CD14-positive monocyte (primary cell): ENCODE measurements around the gene ITGB2. TPM values are rescaled to one million over a fixed set of nuclear protein-coding genes. Genes with fewer than 3 reads are reported as not detected.

ENCODE experiments used
- DNase-seq, 3 donors: peaks; one replicate each; pipeline ENCODE4 v3.0.0-alpha.2; 2011 to 2022
- H2AFZ ChIP-seq: 2 replicates; pipeline ENCODE4 v1.6.0; 2012; ENCODE audit warnings: mild to moderate bottlenecking, low read depth, low read length, inconsistent platforms; ENCODE audit not compliant: insufficient read depth, poor library complexity, severe bottlenecking
- H3K27ac ChIP-seq, 2 donors: 1 replicate in 1 of 2; 2 replicates in 1 of 2; pipeline ENCODE4 v1.5.1; 2012 to 2013; ENCODE audit warnings: low read length in 2 of 2, control low read depth in 1 of 2, inconsistent platforms in 1 of 2, low read depth in 1 of 2, mild to moderate bottlenecking in 1 of 2
- H3K27me3 ChIP-seq, 2 donors: one replicate each; pipeline versions ENCODE4 v1.6.0 to v1.6.1; 2011 to 2013; ENCODE audit warnings: low read length in 2 of 2; ENCODE audit not compliant: control insufficient read depth in 2 of 2, insufficient read depth in 2 of 2
- H3K36me3 ChIP-seq, 2 donors: replicated peaks in 1 of 2; 1 replicate in 1 of 2; 2 replicates in 1 of 2; pipeline versions ENCODE4 v1.5.1 to v1.6.1; 2012 to 2013; ENCODE audit warnings: low read length in 2 of 2, control low read depth in 1 of 2, inconsistent platforms in 1 of 2, mild to moderate bottlenecking in 1 of 2; ENCODE audit not compliant: insufficient read depth in 2 of 2, control insufficient read depth in 1 of 2
- H3K4me1 ChIP-seq, 2 donors: 1 replicate in 1 of 2; 2 replicates in 1 of 2; pipeline versions ENCODE4 v1.5.1 to v1.6.1; 2012 to 2013; ENCODE audit warnings: low read length in 2 of 2, control low read depth in 1 of 2, inconsistent platforms in 1 of 2, mild to moderate bottlenecking in 1 of 2, moderate library complexity in 1 of 2; ENCODE audit not compliant: insufficient read depth in 2 of 2, control insufficient read depth in 1 of 2
- H3K4me2 ChIP-seq: replicated peaks from 2 replicates; pipeline ENCODE3; 2012; ENCODE audit warnings: low read length, moderate library complexity, mild to moderate bottlenecking; ENCODE audit not compliant: poor library complexity, severe bottlenecking; ENCODE audit errors: extremely low read depth
- H3K4me3 ChIP-seq, 3 experiments: fragments of 200-600 bp in 1 of 3; sonication (generic) in 1 of 3; replicated peaks in 1 of 3; 1 replicate in 2 of 3; 2 replicates in 1 of 3; pipeline ENCODE4 v1.5.1; 2011 to 2013; ENCODE audit warnings: low read length in 3 of 3, mild to moderate bottlenecking in 3 of 3, control low read depth in 2 of 3, low read depth in 2 of 3, inconsistent platforms in 1 of 3, moderate library complexity in 1 of 3
- H3K79me2 ChIP-seq: 2 replicates; pipeline ENCODE4 v1.6.0; 2012; ENCODE audit warnings: mild to moderate bottlenecking, control low read depth, inconsistent platforms, low read length, moderate library complexity; ENCODE audit not compliant: insufficient read depth
- H3K9ac ChIP-seq: 2 replicates; pipeline ENCODE4 v1.6.0; 2017; ENCODE audit warnings: low read length, mild to moderate bottlenecking; ENCODE audit not compliant: insufficient read depth, poor library complexity, severe bottlenecking
- H3K9me3 ChIP-seq, 2 donors: replicated peaks in 1 of 2; 1 replicate in 1 of 2; 2 replicates in 1 of 2; pipeline versions ENCODE4 v1.5.1 to v1.6.1; 2012 to 2013; ENCODE audit warnings: low read length in 2 of 2, control low read depth in 1 of 2; ENCODE audit not compliant: control insufficient read depth in 1 of 2, insufficient read depth in 1 of 2
- H4K20me1 ChIP-seq: 2 replicates; pipeline ENCODE4 v1.6.0; 2012; ENCODE audit warnings: mild to moderate bottlenecking, low read length, control low read depth, moderate library complexity; ENCODE audit not compliant: insufficient read depth
- H3K27ac Mint-ChIP-seq, 7 donors: one replicate each; pipeline ENCODE4 v1.8.0; 2020; ENCODE audit warnings: mild to moderate bottlenecking in 7 of 7, mixed read lengths in 7 of 7, moderate library complexity in 6 of 7, inconsistent platforms in 2 of 7
- H3K27me3 Mint-ChIP-seq, 3 donors: one replicate each; pipeline ENCODE4 v1.8.0; 2021 to 2022; ENCODE audit warnings: low read depth in 3 of 3, mild to moderate bottlenecking in 3 of 3, mixed read lengths in 3 of 3, moderate library complexity in 3 of 3, inconsistent platforms in 1 of 3
- H3K36me3 Mint-ChIP-seq, 2 donors: one replicate each; pipeline ENCODE4 v1.8.0; 2020; ENCODE audit warnings: mixed read lengths in 2 of 2, inconsistent platforms in 1 of 2, mild to moderate bottlenecking in 1 of 2
- H3K4me1 Mint-ChIP-seq: one replicate; pipeline ENCODE4 v1.8.0; 2020; ENCODE audit warnings: mild to moderate bottlenecking, mixed read lengths
- H3K4me3 Mint-ChIP-seq, 2 donors: one replicate each; pipeline ENCODE4 v1.8.0; 2020; ENCODE audit warnings: mild to moderate bottlenecking in 2 of 2, mixed read lengths in 2 of 2, moderate library complexity in 1 of 2
- H3K9me3 Mint-ChIP-seq, 7 donors: one replicate each; pipeline ENCODE4 v1.8.0; 2020 to 2022; ENCODE audit warnings: mixed read lengths in 7 of 7, mild to moderate bottlenecking in 6 of 7, moderate library complexity in 6 of 7, inconsistent platforms in 2 of 7
- CTCF ChIP-seq: fragments of 200-600 bp; IDR thresholded peaks from one replicate; pipeline ENCODE4 v1.8.0; 2022; ENCODE audit warnings: antibody characterized with exemption, mild to moderate bottlenecking
- WGBS: methylation state at CpG from one replicate; pipeline ENCODE4 v1.1.5; 2013; ENCODE audit warnings: missing lambda C conversion rate; ENCODE audit not compliant: insufficient coverage; 5-methylcytosine and 5-hydroxymethylcytosine counted together
- intact Hi-C, 2 donors: fragments of 100-400 bp; cut with micrococcal nuclease; formaldehyde crosslinking; loops; one replicate each; pipeline versions ENCODE4 v1.15.0 to v1.15.1; 2023
- polyA plus RNA-seq, 3 donors: library from polyadenylated mRNA; depleted of rRNA in 1 of 3; unstranded in 2 of 3; stranded (reverse) in 1 of 3; fragments of 300-500 nt in 2 of 3; fragments of >200 nt in 1 of 3; fragmentation: Illumina TruSeq in 2 of 3; gene quantifications; 1 replicate in 2 of 3; 2 replicates in 1 of 3; pipeline ENCODE4 v1.2.3, GENCODE V29; 2012 to 2021

The ITGB2 gene
- polyA plus RNA-seq, 3 donors, result 1,470 to 1,628 (median 1,602) TPM

- Histone ChIP-seq H3K9ac (no peak overlapping the region), H3K27me3 (no peaks in the 10 kb centered on the region), H3K27ac (no peak overlapping the region), H4K20me1 (peaks cover 5% of the 10 kb centered on the region), H3K4me3 (no peak overlapping the region), H3K9me3 (no peaks in the 10 kb centered on the region), H3K4me1 (no peaks in the 10 kb centered on the region), H2AFZ (no peak overlapping the region), H3K79me2 (peaks cover 3% of the 10 kb centered on the region), H3K36me3 (peaks cover 57 to 83% of the 10 kb centered on the region in 2 donors), H3K4me2 (no peak overlapping the region)
- H3K27ac Mint-ChIP-seq, result peak overlapping the region in 2 of 7 donors; percentile 10 to 67
- intact Hi-C loops, result no loop called here
- no peaks in the 10 kb centered on the region for H3K4me1 Mint-ChIP-seq
- DNase-seq, result no peak
- no peaks in the 10 kb centered on the region for H3K9me3 Mint-ChIP-seq
- no peaks in the 10 kb centered on the region for H3K27me3 Mint-ChIP-seq
- WGBS, result 88% methylated on average over 20 of the region's 22 CpGs
- TF ChIP-seq CTCF, result no peak
- peaks cover 57 to 86% of the 10 kb centered on the region in 2 donors for H3K36me3 Mint-ChIP-seq
- H3K4me3 Mint-ChIP-seq, result no peak overlapping the region
These were observed 36.5 kb upstream of the ITGB2 start for GRCh38 chr21:44957047-44957831.

- Mint-ChIP-seq H3K4me3 (no peak overlapping the region), H3K9me3 (no peaks in the 10 kb centered on the region), H3K27me3 (no peaks in the 10 kb centered on the region), H3K27ac (peak overlapping the region in 1 of 7 donors; percentile 10), H3K4me1 (no peaks in the 10 kb centered on the region), H3K36me3 (peaks cover 55 to 86% of the 10 kb centered on the region in 2 donors)
- Histone ChIP-seq H3K9ac (no peak overlapping the region), H3K27ac (no peak overlapping the region), H4K20me1 (peaks cover 5% of the 10 kb centered on the region), H3K79me2 (peaks cover 6% of the 10 kb centered on the region), H3K4me3 (no peak overlapping the region), H3K4me1 (no peaks in the 10 kb centered on the region), H3K4me2 (no peak overlapping the region), H2AFZ (no peak overlapping the region), H3K27me3 (no peaks in the 10 kb centered on the region), H3K9me3 (no peaks in the 10 kb centered on the region), H3K36me3 (peaks cover 55 to 80% of the 10 kb centered on the region in 2 donors)
- 92% methylated on average over 34 of the region's 35 CpGs for WGBS
- DNase-seq, result no peak
- no peak for TF ChIP-seq CTCF
- intact Hi-C loops, result no loop called here
These were observed 35.8 kb upstream of the ITGB2 start for GRCh38 chr21:44956356-44957046.
